ENCODE data around the gene CDKAL1.
"Not testable (repeated sequence)": the region's sequence is repeated elsewhere in the genome, so short reads cannot be mapped to it uniquely, and the experiment has no call there.

CDKAL1 gene

DNA sequence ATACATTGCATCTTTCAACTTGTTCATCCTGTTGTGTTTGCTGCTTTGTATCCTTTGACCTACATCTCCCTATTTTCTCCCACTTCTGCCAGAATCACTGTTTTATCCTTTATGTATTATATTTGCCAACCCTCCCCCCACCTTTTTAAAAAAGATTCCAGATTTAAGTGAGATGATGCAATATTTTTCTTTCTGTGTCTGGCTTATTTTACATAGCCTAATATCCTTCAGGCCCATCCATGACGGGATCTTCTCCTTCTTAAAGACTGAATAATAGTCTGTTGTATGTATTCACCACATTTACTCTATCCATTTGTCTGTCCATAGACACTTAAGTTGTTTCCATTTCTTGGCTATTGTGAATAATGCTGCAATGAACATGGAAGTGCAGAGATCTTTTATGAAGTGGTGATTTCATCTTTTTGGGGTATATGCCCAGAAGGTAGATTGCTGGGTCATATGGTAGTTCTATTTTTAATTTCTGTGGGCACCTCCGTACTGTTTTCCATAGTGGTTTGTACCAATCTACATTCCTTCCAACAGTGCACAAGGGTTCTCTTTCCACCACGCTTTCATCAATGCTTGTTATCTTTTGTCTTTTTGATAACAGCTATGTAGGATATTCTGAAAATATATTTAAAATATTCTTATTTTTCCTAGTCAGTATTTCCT lies 181.0 kb downstream of the CDKAL1 start:
- no peak for DNase-seq

DNA sequence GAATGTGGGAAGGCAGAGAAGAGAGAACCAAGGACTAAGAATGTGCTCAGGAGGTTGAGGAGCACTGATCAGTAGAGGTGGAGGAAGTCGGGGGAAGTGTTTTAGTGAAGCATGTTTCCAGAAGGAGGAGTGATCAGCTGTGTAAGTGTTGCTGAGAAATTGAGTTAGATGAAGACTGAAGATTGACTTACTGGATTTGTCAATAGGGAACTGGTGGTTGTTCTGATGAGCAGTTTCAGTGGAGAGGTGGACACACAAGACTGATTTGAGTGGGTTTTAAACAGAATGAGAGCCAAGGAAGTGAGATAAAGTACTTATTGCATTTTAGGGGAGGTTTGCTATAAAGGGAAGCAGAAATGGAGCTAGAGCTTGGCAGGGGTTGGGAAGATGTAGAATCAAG lies 182.6 kb downstream of the CDKAL1 start:
- no peak for DNase-seq

DNA sequence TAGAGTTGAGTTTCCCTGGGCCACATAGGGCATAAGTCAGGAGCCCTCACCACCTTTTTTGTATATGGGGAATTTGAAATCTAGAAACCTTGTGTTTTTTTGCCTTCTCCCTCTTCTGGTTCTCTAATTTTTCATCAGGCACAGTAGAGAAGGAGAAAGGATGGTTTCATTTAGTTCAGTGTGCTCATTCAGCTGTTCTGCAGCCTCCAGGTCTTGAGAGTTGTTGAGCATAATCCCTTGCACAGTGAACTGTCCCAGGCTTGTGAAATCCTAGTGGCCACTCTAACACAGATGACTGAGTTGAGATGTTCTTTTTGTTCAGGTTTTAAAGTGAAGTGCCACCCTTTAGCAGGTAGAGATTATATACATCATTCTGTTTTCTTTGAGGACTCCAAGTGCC lies 183.5 kb downstream of the CDKAL1 start:
- DNase-seq: no peak

DNA sequence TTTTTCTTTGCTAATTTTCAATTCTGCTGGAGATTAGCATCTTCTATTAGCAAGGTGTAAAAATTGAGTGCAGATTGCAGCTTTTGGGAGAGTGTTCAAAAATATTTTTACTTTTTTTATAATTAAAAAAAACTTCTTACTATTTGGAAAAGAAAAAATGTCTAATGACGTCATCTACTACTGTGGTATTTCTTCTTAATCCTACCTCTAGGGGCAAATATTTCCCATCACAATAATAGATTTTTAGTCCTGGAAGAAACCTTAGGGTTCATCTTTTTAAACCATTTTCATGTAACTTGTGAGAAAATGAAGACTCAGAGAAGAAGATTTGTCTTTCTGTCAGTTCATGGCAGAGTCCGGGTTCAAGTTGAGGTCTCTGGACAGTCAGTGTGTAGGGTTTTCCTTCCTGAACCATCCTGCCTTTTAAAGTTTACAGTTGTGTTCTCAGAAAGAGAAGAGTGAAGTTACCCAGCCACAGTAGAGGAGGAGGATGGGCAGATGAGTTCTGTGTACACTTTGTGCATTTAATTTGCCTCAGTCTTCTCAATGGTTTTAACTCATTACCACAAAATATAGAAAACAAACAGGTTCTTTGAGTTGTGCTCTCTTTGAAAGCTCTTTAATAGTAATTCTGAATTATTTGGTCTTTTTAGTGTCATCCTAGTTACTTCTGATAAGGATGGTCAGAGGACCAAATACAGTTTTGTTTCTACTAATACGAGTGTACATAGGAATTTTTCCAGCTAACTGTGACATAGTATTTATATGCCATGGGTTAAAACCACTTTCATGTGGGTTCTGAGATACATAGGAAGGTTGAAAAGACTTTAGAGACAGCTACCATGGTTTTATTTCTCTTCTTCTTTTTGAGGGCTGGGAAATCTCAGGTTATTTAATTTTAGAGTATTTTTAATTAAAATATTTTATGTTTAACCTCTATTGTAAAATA lies 184.7 kb downstream of the CDKAL1 start:
- DNase-seq: no peak

DNA sequence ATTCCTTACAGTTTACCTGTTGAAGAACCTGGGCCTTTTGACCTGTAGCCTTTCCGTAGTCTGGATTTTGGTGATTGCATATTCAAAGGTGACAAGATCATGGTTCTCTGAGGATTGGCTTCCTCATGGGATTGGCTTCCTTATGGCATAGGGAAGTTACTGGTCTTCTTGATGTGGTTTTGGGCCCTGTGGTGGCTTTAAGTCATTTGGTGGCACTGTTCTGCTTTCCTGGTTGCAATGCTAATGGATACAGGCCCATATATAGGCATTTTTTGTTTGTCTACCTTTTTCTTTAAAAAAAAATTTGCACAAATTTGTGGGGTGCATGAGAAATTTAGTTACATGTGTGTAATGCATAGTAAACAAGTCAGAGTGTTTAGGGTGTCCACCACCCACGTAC lies 185.7 kb downstream of the CDKAL1 start:
- DNase-seq: no peak

DNA sequence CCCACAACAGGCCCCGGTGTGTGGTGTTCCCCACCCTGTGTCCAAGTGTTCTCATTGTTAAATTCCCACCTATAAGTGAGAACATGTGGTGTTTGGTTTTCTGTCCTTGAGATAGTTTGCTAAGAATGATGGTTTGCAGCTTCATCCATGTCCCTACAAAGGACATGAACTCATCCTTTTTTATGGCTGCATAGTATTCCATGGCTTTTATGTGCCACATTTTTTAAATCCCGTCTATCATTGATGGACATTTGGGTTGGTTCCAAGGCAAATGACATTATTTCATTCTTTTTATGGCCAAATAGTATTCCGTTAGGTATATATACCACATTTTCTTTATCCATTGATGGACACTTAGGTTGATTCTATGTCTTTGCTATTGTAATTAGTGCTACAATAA lies 186.9 kb downstream of the CDKAL1 start:
- DNase-seq: not testable (repeated sequence)

DNA sequence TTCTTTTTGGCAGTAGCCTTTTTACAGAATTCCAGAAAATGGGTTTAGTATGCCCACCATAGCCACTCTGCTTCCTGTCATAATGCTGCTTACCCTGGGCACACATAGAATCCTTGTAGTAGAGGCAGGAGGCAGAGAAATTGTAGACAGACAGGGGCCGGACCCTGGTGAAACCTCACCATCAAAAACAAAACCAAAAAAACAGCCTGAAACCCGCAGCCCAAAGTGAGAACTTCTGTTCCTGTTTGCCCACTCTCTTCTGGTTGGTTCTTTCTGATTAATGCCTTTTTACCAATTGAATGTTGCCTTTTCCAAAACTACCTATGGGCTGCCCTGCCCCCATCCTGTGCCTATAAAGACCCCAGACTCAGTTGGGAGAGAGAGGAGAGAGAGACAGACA lies 188.2 kb downstream of the CDKAL1 start:
- no peak for DNase-seq

DNA sequence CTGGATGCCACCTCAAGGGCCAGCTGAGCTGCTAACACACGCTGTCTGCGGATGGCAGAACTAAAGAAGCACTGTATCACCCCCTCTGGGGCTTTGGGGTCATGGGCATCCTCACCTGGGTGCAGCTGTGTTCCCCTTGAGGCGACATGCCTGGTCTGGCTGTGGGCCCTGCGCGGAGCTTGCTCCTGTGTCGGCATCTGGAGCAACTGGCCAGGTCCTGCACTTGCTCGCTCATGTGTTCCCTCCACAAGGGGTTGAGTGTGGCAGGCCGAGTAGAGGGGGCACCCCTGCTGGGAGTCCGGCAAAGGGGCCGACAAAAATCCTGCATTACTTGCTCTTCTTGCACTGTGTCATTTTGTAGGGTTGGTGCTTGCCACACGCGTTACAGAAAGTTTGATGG lies 189.0 kb downstream of the CDKAL1 start:
- DNase-seq: no peak

DNA sequence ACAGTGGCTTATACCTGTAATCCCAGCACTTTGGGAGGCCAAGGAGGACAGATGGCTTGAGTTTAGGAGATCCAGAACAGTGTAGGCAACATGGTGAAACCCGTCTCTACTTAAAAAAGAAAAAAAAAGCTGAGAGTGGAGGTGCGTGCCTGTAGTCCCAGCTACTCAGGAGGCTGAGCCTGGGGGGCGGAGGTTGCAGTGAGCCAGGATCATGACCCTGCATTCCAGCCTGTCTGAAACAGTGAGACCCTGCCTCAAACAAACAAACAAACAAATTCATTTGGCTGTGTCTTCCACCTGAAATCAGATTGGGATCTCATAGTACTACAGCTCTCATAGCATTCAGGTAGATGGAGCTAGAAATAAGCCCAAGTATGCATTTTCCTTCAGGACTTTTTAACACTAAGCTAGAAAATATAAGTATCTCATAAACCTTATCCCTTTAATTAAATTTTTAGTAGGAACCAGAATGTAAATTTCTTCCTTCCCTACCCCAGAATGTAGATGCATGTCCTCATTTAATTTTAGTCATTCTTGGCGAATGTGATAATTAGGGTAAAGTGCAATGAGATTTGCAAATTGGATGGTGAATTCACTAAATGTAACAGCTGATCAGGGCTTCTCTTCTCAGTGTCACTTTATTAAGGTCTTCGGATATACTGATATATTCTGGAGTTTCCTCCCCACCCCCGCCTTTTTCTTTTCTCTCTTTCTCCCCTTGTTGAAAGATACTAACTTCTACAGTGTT lies 190.4 kb downstream of the CDKAL1 start:
- no peak for DNase-seq

DNA sequence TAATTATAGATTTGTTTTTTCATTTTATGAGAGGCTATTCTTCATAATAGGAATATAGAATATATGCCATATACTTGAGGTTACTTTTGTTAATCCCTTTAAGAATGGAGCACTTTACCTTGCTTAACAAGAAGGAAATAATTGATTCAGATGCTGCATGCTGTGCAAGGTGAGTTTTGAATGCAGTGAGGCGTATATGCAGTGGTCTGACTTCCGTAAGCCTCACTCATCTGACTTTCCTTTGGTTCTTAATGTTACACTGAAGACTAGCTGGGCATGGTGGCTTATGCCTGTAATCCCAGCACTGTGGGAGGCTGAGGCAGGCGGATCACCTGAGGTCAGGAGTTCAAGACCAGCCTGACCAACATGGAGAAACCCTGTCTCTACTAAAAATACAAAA lies 191.0 kb downstream of the CDKAL1 start:
- not testable (repeated sequence) for DNase-seq

DNA sequence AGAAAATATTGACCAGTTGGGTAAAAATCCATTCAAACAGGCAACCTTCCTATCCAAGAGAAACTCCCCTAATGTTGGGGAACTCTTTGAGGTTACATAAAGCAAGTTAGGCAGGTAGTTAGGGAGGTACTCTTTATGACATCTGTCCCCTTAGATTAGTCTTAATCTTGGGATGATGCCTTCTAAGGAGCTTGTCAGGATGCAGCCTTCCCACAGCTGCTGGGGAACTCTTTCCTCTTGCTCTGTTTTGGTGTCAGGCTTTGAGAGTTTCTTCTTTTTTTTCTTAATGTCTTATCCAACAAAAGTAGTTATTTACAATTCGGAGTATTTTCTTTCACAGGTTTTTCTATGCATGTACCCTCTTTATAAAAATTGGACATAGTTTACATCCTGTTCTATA lies 194.8 kb downstream of the CDKAL1 start:
- DNase-seq: no peak

DNA sequence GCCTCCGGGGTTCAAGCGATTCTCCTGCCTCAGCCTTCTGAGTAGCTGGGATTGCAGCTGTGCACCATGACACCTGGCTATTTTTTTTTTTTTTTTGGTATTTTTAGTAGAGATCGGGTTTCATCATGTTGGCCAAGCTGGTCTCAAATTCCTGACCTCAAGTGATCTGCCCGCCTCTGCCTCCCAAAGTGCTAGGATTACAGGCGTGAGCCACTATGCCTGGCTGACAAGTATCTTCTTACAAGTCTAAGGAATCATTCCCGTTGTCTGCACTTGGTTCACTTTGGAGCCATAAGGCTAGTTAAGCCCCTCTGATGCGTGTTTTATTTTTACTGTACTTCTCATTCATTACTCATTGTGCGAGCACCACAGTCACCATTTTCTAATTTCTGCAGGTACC lies 198.1 kb downstream of the CDKAL1 start:
- DNase-seq: not testable (repeated sequence)

DNA sequence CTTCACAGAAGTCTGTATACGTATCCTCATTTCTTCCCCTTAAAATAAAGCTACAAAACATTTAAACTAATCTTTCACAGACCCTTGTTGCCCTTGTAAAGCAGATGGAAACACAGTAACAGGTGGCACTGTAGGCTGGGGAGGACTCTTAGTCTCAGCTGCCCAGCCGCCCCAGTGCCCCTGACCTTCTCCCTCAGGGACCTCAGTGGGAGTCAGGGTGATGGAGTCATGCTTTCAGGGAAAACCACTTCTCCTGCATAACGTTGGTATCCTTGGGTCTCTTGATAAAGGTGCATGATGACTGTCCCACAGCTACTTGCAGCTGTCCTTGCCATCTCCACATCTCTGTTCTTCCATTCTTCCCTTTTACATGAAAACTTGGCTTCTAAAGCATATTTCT lies 198.6 kb downstream of the CDKAL1 start:
- no peak for DNase-seq

DNA sequence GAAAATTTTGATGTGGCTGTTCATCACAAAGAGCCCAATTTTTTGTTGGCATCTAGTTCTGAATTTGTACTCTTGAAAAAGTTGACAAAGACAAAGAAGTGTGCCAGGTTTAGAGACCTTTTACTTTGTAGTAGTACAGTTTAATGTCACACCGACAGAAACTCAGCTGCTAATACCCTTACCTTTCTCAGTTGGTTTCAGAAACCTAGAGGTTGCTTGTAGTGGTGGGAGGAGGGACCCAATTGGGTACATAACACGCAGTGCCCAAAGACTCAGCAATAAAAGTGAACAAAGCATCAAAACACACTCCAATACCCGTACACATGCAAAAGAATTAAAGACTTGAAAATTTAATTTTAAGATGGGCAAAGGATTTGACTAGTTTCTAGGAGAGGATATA lies 203.7 kb downstream of the CDKAL1 start:
- DNase-seq: no peak

DNA sequence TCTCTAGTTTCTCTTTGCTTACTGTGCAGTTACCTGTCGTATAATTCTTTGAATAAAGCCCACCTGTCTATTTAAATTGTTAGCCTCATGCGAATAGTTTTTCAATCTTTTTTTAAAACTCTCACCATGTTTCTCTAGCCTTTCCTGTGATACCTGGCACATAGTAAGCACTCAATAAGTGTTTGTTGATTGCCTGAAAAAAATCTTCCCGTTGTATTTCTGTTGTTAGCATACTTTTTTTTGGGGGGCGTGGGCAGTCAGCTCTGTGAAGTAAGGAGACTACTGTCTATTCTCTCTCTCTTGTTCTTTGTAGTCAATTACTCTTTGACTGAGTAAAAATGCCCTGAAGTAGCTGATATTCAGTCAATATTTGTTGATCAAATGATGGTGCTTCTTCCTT lies 205.8 kb downstream of the CDKAL1 start:
- DNase-seq: no peak

DNA sequence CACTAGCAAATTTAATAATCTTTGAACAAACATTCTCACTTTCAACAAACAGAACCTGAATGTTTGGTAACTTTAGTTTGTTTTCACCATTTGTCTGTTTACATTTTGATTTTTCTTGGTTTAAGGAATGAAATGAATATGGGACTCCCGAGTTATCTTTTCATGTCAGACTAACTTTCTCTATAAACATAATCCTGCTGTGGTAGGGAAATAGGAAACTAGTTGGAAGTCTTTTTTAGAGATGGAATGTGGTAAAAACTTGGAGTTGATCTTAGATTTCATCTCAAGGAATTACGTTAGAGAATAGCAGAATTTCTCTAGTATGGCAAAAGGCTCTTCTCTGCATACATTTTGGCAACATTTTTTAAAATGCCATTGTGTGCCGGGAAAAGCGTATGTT lies 206.5 kb downstream of the CDKAL1 start:
- DNase-seq: no peak

DNA sequence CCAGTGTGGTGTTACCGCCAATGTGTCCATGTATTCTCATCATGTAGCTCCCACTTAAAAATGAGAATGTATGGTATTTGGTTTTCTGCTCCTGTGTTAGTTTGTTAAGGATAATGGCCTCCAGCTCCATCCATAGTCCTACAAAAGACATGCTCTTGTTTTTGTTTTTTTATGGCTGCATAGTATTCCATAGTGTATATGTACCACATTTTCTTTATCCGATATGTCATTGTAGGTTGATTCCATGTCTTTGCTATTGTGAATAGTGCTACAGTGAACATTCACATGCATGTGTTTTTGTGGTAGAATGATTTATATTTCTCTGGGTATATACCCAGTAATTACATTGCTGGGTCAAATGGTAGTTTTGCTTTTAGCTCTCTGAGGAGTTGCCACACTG lies 207.2 kb downstream of the CDKAL1 start:
- DNase-seq: no peak

DNA sequence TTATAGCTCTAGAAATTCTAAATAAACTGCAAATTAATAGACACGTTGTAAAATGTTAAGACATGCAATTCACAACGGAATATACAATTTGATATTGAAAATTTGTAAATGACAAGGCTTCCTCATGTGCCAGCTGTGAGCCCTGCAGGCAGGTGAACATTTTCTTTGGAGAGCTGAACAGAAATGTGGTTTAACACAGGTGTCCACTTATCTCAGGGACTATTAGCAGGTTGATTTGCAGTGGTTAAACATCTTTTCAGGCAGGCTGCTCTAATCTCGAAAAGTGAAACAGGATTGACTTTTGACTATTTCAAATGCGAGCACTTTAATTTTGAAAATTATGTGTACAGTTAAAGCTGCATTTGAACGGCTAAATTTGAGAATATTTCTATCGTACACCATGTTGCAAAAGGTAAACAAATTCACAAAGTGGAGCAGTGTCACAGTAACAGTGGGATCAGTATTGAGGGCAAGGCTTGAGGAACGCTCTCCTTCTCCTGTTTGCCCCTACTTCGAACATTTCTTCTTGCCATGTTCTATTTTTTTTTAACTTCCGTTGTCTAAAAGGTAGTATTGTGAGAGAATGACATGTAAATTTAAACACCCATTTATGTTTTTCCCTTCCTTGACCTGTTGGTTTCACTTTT lies 210.8 kb downstream of the CDKAL1 start:
- DNase-seq: no peak

DNA sequence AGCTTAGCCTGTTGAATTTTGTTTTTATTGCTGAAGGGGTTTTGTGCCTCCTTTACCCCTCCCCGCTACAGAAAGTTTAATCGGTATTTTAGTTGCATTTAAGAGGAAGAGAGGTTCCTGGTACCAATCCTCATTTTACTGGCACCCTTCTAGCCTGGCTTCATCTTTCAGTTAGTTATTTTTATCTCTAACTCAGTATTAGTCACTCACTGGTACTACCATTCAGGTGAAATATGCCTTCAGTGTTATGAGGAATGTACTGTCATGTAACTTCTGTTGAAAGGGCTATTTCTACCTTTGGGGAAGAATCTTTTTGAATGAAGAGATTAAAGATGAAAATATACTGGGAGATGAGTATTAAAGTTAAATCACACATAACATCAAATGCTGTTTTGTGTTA lies 211.8 kb downstream of the CDKAL1 start:
- DNase-seq: no peak

DNA sequence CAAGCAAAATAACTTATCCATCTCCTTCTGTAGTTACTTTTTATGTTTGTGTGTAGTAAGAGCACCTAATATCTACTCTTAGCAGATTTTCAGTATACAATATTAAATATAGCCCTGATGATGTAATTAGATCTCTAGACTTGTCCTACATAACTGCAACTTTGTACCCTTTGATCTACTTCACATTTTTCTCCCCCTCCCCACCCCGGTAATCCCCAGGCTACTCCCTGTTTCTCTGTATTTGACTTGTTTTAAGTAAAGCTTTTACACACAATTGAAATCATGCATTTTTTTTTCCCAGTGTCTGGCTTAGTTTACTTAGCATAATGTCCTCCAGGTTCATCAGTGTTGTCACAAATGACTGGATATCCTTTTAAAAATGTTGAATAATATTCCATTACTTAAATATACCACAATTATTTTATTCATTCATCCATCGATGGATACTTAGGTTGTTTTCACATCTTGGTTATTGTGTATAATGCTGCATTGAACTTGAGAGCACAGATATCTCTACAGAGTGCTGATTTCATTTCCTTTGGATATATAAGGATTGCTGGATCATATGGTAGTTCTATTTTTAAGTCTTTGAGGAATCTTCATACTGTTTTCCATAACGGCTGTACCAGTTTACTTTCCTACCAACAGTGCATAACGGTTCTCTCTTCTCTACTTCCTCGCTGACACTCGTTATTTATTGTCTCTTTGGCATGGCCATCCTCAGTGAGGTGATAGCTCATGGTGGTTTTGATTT lies 212.7 kb downstream of the CDKAL1 start:
- no peak for DNase-seq

DNA sequence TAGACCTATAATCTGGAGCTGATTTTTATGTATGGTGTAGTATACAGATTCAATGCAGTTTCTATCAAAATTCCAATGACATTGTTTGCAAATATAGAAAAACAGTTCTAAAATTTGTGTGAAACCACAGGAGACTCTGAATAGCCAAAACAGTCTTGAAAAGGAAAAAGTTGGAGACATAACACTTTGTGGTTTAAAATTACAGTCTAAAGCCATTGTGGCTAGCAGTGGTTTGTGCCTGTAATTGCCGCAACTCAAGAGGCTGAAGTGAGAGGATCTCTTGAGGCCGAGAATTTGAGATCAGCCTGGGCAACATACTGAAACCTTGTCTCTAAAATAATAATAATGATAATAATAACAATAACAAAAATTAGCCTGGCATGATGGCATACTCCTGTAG lies 213.7 kb downstream of the CDKAL1 start:
- DNase-seq: no peak

DNA sequence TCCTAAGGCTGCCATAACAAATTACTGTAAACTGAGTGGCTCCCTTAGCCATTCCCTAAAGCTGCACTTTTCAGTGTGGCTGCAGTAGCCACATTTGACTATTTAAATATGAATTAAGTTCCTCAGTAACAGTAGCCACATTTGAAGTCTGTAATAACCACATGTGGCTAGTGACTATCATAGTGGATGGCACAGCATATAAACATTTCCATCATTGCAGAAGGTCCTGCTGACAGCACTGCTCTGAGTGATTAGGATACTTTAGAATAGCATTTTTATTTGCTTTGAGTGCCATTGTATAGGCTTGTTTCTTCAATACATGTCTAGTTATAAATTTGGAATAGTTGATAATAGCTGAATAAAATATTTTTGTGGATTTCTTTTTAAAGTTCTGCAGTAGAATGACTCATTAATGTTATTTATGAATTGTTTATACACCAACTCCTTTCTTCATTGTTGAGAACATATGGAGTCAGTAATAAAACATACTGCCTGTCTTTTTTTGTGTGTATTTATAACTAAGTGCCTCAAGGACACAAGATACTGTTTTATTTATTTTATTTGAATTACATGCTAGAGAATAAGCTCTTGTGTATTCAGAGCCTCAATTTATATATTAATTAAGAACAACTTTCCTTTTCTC lies 217.2 kb downstream of the CDKAL1 start:
- DNase-seq: no peak
